ENCODE measurements around the gene BTN1A1.
"Not testable (repeated sequence)": the region's sequence is repeated elsewhere in the genome, so short reads cannot be mapped to it uniquely, and the experiment has no call there.

Gene BTN1A1, protein sequence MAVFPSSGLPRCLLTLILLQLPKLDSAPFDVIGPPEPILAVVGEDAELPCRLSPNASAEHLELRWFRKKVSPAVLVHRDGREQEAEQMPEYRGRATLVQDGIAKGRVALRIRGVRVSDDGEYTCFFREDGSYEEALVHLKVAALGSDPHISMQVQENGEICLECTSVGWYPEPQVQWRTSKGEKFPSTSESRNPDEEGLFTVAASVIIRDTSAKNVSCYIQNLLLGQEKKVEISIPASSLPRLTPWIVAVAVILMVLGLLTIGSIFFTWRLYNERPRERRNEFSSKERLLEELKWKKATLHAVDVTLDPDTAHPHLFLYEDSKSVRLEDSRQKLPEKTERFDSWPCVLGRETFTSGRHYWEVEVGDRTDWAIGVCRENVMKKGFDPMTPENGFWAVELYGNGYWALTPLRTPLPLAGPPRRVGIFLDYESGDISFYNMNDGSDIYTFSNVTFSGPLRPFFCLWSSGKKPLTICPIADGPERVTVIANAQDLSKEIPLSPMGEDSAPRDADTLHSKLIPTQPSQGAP

GRCh38 chr6:26500102-26500501 lies at the start of gene BTN1A1:
Gene BTN1A1, plus strand, starts transcription at chr6:26500303. Its CDS starts 984 bp downstream, at chr6:26501287.
- DNase-seq, result no peak
- in situ Hi-C loops (cut with HindIII; ENCODE audit: low pct_ligation_motif_present, low pct_unique_long_range_greater_than_20kb, low sequenced_read_pairs), result no loop called here

- DNase-seq, result no peak
- in situ Hi-C loops (cut with HindIII; ENCODE audit: low pct_ligation_motif_present, low pct_unique_long_range_greater_than_20kb, low sequenced_read_pairs), result no loop called here
These were observed 47.4 kb upstream of the BTN1A1 start for GRCh38 chr6:26452631-26453235.

DNA sequence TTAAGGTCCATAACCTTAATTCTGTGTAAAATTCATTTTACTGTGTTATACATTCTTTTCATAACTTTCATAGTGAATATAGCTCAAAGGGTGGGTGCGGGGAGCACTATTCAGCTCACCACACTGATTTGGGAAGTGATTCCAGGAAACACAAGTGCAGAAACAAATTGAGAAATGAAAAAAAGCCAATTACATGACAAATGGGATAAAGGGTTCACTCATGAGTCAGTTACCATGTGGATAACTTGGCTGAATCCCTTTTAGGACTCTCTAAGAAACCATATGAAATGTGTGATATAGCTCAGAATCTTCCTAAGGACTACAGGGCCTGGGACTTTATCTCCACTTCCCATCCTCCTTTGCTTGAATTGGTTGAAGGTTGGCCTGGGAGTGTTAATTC lies 45.5 kb upstream of the BTN1A1 start:
- in situ Hi-C loops (cut with HindIII; ENCODE audit: low pct_ligation_motif_present, low pct_unique_long_range_greater_than_20kb, low sequenced_read_pairs), result no loop called here
- no peak for DNase-seq

DNA sequence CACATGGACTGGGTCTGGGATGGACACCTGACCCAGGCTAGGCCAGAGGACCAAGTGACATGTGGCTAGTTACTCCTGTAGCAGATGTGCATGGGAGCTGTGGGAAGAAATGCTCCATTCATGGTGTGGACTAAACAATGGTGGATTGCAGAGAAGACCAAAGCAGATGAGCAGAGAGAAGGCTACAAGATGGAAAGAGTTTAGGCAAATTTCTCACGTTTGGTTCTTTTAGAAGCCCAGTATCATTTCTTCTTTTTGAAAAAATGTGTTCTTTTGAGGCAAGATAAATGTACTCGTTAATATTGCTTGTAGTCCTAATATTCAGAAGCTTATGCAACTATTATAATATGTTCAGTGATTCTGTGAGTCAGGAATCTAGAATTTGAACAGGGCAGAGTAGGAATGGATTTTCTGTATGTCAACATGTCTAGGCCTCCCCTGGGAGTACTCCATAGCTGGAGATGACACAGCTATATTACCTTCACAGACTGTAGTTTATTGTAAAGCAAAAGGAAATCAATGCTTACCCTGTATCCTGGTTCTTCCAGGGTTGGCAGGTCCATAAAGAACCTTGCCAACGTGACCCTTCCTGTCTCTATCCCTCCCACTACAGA lies 44.6 kb upstream of the BTN1A1 start:
- in situ Hi-C loops (cut with HindIII; ENCODE audit: low pct_ligation_motif_present, low pct_unique_long_range_greater_than_20kb, low sequenced_read_pairs), result no loop called here

GRCh38 chr6:26457264-26457805 lies 42.8 kb upstream of the BTN1A1 start:
- DNase-seq, result no peak
- in situ Hi-C loops (cut with HindIII; ENCODE audit: low pct_ligation_motif_present, low pct_unique_long_range_greater_than_20kb, low sequenced_read_pairs), result no loop called here

More for the DNA sequence above, 44.6 kb upstream of the BTN1A1 start:
- DNase-seq, result no peak

DNA sequence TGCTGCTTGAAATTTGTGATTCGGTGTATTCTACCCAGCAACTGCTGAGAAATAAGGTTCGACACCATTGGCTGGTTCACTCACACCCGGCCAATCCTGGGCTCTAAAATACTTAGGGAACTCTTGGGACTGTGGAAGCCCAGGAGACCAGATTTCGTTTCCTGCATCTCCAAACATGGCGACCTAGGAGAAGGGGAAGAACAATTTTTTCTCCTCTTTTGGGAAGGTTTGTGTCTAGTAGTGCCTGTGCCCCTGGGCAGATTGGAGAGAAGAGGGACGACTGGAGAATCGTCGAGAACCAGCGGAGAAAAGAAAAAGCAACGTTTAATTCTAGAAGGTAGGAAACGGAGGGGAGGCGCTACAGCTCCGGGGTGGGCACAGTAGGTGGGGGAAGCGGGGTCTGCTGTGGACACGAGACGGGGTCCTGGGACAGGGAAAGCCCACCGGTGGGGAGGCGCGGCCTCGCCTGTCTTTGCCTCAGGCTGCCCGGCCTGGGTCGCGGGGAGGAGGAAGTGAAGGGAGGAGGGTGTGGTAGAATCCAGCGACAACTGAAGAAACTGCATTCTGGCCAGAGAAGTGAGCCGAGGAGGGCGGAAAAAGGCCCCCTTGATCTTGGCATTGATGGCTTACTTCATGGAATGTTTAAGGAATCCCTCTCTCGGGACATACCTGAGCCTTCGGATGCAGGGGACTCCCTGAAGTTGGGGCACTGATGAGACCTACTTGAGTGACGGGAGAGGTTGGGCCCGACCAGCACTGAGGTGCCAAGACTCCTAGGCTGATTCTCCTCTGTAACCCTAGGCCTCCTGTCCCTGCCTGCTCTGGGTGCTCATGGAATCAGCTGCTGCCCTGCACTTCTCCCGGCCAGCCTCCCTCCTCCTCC lies 42.1 kb upstream of the BTN1A1 start, which contains the start of gene BTN2A1:
Gene BTN2A1, plus strand, starts transcription at position 150 of the 883 bp plus-strand sequence. Its CDS starts 682 bp downstream, at position 832.
- in situ Hi-C loops (cut with HindIII; ENCODE audit: low pct_ligation_motif_present, low pct_unique_long_range_greater_than_20kb, low sequenced_read_pairs), result no loop called here
- DNase-seq, result peak; percentile 92

DNA sequence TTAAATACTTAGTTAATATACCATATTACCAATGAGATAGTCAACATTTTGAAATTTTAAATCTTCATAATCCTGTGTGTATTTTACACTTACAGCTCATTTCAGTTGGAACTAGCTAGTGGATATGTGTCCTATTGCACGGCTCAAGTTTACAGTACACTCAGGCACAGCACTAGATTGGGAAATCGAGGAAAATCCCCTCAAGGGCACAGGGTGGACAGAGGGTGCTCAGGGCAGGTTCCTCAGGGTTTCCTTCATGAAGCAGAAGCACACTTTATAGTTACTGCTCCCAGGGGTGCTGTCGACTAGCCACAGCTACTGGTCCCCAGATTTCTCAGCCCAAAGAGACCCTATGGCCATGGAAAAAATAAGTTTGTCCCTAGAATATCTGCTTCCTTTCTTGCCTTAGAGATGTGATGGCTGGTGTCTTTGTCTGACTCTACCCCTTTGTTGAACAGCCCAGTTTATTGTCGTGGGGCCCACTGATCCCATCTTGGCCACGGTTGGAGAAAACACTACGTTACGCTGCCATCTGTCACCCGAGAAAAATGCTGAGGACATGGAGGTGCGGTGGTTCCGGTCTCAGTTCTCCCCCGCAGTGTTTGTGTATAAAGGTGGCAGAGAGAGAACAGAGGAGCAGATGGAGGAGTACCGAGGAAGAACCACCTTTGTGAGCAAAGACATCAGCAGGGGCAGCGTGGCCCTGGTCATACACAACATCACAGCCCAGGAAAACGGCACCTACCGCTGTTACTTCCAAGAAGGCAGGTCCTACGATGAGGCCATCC lies 40.9 kb upstream of the BTN1A1 start:
- in situ Hi-C loops (cut with HindIII; ENCODE audit: low pct_ligation_motif_present, low pct_unique_long_range_greater_than_20kb, low sequenced_read_pairs), result no loop called here
- no peak for DNase-seq

DNA sequence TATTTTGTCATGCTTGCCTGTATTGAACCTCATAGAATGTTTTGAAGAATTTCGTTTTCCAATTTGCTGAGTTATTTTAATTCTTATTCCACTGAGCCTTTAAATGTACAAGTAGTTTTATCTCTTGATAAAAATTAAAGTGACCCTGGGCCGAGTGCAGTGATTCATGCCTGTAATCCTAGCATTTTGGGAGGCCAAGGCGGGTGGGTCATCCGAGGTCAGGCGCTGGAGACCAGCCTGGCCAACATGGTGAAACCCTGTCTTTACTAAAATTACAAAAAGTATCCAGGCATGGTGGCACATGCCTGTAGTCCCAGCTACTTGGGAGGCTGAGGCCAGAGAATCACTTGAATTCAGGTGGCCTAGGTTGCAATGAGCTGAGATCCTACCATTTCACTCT lies 38.8 kb upstream of the BTN1A1 start:
- in situ Hi-C loops (cut with HindIII; ENCODE audit: low pct_ligation_motif_present, low pct_unique_long_range_greater_than_20kb, low sequenced_read_pairs), result not testable (repeated sequence)

GRCh38 chr6:26464014-26464413 lies 36.1 kb upstream of the BTN1A1 start:
- in situ Hi-C loops (cut with HindIII; ENCODE audit: low pct_ligation_motif_present, low pct_unique_long_range_greater_than_20kb, low sequenced_read_pairs), result no loop called here
- no peak for DNase-seq

More for the DNA sequence above, 38.8 kb upstream of the BTN1A1 start:
- DNase-seq, result not testable (repeated sequence)

DNA sequence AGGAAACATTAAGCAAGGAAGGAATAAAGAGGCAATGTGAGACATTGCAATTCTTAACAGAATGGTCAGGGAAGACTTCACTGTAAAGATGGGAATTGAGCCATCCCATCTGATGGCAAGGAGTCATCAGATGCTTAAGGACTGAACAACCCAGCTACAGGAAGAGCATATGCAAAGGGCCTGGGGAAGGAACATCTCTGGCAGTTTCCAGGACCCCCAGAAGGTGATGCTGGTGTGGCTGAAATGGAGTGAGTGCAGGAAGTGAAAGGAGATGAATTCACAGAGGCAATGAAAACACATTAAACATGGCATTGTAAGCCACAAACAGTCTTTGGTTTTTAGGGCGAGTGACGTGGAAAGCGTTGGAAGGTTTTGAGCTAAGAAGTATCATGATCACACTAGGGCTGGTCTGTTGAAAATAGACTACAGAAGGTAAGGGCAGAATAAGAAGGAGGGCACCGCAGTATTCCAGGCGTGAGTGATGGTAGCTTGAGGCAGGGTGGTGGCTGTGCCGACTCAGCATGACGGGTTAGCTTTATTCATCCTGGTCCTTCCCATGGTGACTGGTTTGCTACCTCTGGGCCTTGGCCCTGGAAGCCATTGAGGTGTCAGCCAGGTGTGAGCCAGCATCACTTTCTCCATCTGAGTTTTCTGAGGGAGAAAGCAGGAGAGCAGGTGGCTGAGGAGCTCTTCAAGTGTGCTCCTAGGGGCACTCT lies 35.5 kb upstream of the BTN1A1 start:
- in situ Hi-C loops (cut with HindIII; ENCODE audit: low pct_ligation_motif_present, low pct_unique_long_range_greater_than_20kb, low sequenced_read_pairs), result no loop called here
- DNase-seq, result no peak

DNA sequence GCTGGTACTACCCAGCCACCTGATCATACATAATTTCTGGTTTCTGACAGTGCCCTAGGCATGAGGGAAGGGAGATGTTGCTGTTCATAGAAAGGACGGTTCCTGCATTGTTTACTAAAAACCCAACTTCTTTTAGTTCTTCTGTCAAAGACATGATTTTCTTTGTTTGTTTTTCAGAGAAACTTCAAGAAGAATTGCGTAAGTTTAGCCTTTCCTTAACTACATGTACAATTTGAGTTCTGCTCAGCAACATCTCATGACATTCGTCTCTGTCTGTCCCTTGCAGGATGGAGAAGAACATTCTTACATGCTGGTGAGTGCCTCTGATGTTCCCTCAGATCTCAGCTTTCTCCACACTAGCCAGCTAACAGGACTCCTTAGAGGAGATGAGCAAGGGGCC lies 34.3 kb upstream of the BTN1A1 start:
- in situ Hi-C loops (cut with HindIII; ENCODE audit: low pct_ligation_motif_present, low pct_unique_long_range_greater_than_20kb, low sequenced_read_pairs), result no loop called here

GRCh38 chr6:26468829-26469228 lies 31.3 kb upstream of the BTN1A1 start:
- in situ Hi-C loops (cut with HindIII; ENCODE audit: low pct_ligation_motif_present, low pct_unique_long_range_greater_than_20kb, low sequenced_read_pairs), result no loop called here
- DNase-seq, result no peak

More for the DNA sequence above, 34.3 kb upstream of the BTN1A1 start:
- no peak for DNase-seq

GRCh38 chr6:26470643-26471042 lies 29.5 kb upstream of the BTN1A1 start:
- in situ Hi-C loops (cut with HindIII; ENCODE audit: low pct_ligation_motif_present, low pct_unique_long_range_greater_than_20kb, low sequenced_read_pairs), result no loop called here
- no peak for DNase-seq

DNA sequence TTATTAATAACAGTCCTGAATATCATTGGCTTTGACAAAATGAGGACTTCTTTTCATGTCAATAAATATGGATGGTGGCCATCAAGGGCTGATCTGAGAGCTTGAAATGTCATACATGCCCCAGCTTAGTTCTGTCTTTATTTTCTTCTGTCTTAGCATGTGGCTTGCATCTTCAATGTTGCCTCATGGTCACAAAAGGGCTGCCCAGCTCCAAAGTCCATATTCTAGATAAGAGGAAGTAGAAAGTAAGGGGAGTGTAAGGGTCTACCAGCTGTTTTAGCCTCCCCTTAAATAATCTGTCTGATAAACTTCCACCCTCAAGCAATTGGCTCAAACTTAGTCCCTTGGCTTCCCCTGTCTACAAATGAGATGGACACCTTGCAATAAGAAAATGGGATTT lies 28.1 kb upstream of the BTN1A1 start:
- no peak for DNase-seq
- in situ Hi-C loops (cut with HindIII; ENCODE audit: low pct_ligation_motif_present, low pct_unique_long_range_greater_than_20kb, low sequenced_read_pairs), result no loop called here

- in situ Hi-C loops (cut with HindIII; ENCODE audit: low pct_ligation_motif_present, low pct_unique_long_range_greater_than_20kb, low sequenced_read_pairs), result no loop called here
- no peak for DNase-seq
These were observed 27.4 kb upstream of the BTN1A1 start for GRCh38 chr6:26472549-26473290.

DNA sequence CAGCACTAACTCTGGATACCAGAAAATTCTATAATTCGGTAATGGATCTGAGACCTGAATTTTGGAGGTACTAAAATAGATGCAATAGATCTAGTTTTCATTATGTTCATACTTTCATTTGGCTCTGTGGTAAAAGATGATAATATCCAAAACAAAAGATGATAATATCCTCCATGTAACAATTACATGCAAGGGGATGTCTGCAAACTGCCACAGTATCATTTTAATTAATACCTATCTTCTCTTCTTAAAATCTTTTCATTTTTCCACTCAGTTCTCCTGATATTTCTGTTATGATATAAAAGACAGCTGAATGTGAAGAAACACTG lies 26.7 kb upstream of the BTN1A1 start:
- in situ Hi-C loops (cut with HindIII; ENCODE audit: low pct_ligation_motif_present, low pct_unique_long_range_greater_than_20kb, low sequenced_read_pairs), result no loop called here
- no peak for DNase-seq
